PC-9 (cell line): ENCODE results near the gene TTC27. TPM values are rescaled to one million over a fixed set of nuclear protein-coding genes. Genes with fewer than 3 reads are reported as not detected.

Source experiments
- BruUV-seq: library from RNA; stranded (reverse); fragments of 400-500 nt; replicated peaks from 2 replicates; lab custom pipeline; 2021; lab: Mats Ljungman, UMichigan
- CTCF ChIA-PET: fragments of 300-600 bp; sonication (Branson Sonifier 250); formaldehyde crosslinking; loops from one replicate; lab custom pipeline; 2022; ENCODE audit warnings: antibody characterized with exemption; lab: Charles Lee
- POLR2A ChIA-PET: fragments of 300-600 bp; sonication (Branson Sonifier 250); formaldehyde crosslinking; loops from one replicate; lab custom pipeline; 2022; ENCODE audit warnings: antibody characterized with exemption; ENCODE audit not compliant: unreplicated experiment; lab: Charles Lee
- DNase-seq, 2 experiments: peaks; one replicate each; pipeline versions ENCODE4 v3.0.0 to v3.0.0-alpha.2; 2015 to 2022; ENCODE audit warnings: mixed read lengths in 1 of 2
- H2AFZ ChIP-seq: fragments of 200-600 bp; sonication (generic); 2 replicates; pipeline ENCODE4 v1.8.1; 2017; ENCODE audit warnings: antibody characterized with exemption
- H3F3A ChIP-seq: fragments of 200-600 bp; sonication (generic); 2 replicates; pipeline ENCODE4 v1.8.1; 2017; ENCODE audit warnings: antibody characterized with exemption, mild to moderate bottlenecking, low read depth; ENCODE audit not compliant: insufficient read depth
- H3K27ac ChIP-seq: fragments of 200-600 bp; sonication (generic); 2 replicates; pipeline ENCODE4 v1.6.1; 2016; ENCODE audit warnings: mixed run types
- H3K27me3 ChIP-seq: fragments of 200-600 bp; sonication (generic); 2 replicates; pipeline ENCODE4 v1.6.1; 2016; ENCODE audit warnings: low read depth, mixed run types; ENCODE audit not compliant: insufficient read depth
- H3K36me3 ChIP-seq: fragments of 200-600 bp; sonication (generic); 2 replicates; pipeline ENCODE4 v1.6.1; 2016; ENCODE audit warnings: low read depth, mixed run types
- H3K4me1 ChIP-seq: fragments of 200-600 bp; sonication (generic); replicated peaks from 2 replicates; pipeline ENCODE4 v1.6.1; 2016; ENCODE audit warnings: mixed run types; ENCODE audit not compliant: insufficient read depth
- H3K4me2 ChIP-seq: fragments of 200-600 bp; sonication (generic); 2 replicates; pipeline ENCODE4 v1.6.1; 2017; ENCODE audit warnings: mixed run types
- H3K4me3 ChIP-seq: fragments of 200-600 bp; sonication (generic); 2 replicates; pipeline ENCODE4 v1.6.1; 2016; ENCODE audit warnings: mixed run types
- H3K79me2 ChIP-seq: fragments of 200-600 bp; sonication (generic); 2 replicates; pipeline ENCODE4 v1.6.1; 2017; ENCODE audit warnings: low read depth, mixed run types
- H3K9me2 ChIP-seq: fragments of 200-600 bp; sonication (generic); 2 replicates; pipeline ENCODE4 v1.8.1; 2017; ENCODE audit warnings: mild to moderate bottlenecking; ENCODE audit not compliant: insufficient read depth
- H3K9me3 ChIP-seq: fragments of 200-600 bp; sonication (generic); 2 replicates; pipeline ENCODE4 v1.8.1; 2016; ENCODE audit warnings: low read depth; ENCODE audit not compliant: insufficient read depth
- H4K20me1 ChIP-seq: fragments of 200-600 bp; sonication (generic); 2 replicates; pipeline ENCODE4 v1.8.1; 2017; ENCODE audit not compliant: insufficient read depth
- CTCF ChIP-seq: fragments of 200-600 bp; sonication (generic); conservative IDR thresholded peaks from 2 replicates; pipeline ENCODE4 v1.6.1; 2017; ENCODE audit warnings: mixed run types, antibody characterized with exemption, mild to moderate bottlenecking, moderate library complexity
- EZH2 ChIP-seq: fragments of 200-600 bp; sonication (generic); IDR thresholded peaks from 2 replicates; pipeline ENCODE4 v1.8.0; 2017; ENCODE audit warnings: antibody characterized with exemption, low read depth
- intact Hi-C: fragments of 100-400 bp; cut with micrococcal nuclease; formaldehyde crosslinking; loops from one replicate; pipeline ENCODE4 v1.10.0; 2022; ENCODE audit not compliant: unreplicated experiment
- total RNA-seq: library from RNA; stranded (reverse); gene quantifications from 2 replicates; pipeline ENCODE4 v1.2.3, GENCODE V29; 2021

The TTC27 gene
- total RNA-seq, 1 experiment from 2014 or later, result 12.8 TPM

- no TSS peak for BruUV-seq
- no peaks in the 10 kb centered on the region for H3K4me1 ChIP-seq
- H3K79me2 ChIP-seq, result no peaks in the 10 kb centered on the region
- peak; percentile 94 for TF ChIP-seq CTCF
- TF ChIP-seq EZH2, result no peak
- H4K20me1 ChIP-seq, result no peaks in the 10 kb centered on the region
- no peaks in the 10 kb centered on the region for H3K27me3 ChIP-seq
- no peaks in the 10 kb centered on the region for H3K9me3 ChIP-seq
- H3K4me2 ChIP-seq, result no peak overlapping the region
- no peak overlapping the region for H3K4me3 ChIP-seq
- no peaks in the 10 kb centered on the region for H3F3A ChIP-seq
- no peaks in the 10 kb centered on the region for H3K9me2 ChIP-seq
- intact Hi-C loops, result loop anchor here (1.0 to 10.0 kb wide), 9 partner anchors 173 to 810 kb away; partner anchors contain the start of gene LTBP1
- H3K27ac ChIP-seq, result no peak overlapping the region
- H3K36me3 ChIP-seq, result no peaks in the 10 kb centered on the region
- POLR2A ChIA-PET, result interaction anchor here (0.5 kb wide), 1 partner anchor 260 kb away, joined by 3 read pairs; no protein-coding TSS in a partner anchor
- DNase-seq, result peak; percentile 5 to 49
- H2AFZ ChIP-seq, result no peak overlapping the region
- CTCF ChIA-PET, result interaction anchor here (0.6 kb wide), 1 partner anchor 245 kb away, joined by 10 read pairs; no protein-coding TSS in a partner anchor
These were observed 145.0 kb downstream of the TTC27 start for GRCh38 chr2:32772638-32773447.

- Histone ChIP-seq H3K79me2 (no peaks in the 10 kb centered on the region), H3K9me3 (no peaks in the 10 kb centered on the region), H4K20me1 (no peaks in the 10 kb centered on the region), H3F3A (no peaks in the 10 kb centered on the region), H3K4me2 (no peak overlapping the region), H3K36me3 (0 out of 2 replicates have a peak, but pooled peaks cover under 1% of the 10 kb centered on the region), H3K4me3 (no peak overlapping the region), H3K27ac (no peak overlapping the region), H2AFZ (no peak overlapping the region), H3K27me3 (no peaks in the 10 kb centered on the region), H3K4me1 (no peaks in the 10 kb centered on the region), H3K9me2 (no peaks in the 10 kb centered on the region)
- POLR2A ChIA-PET, result interaction anchor here (0.5 to 0.7 kb wide), 3 partner anchors 250 to 936 kb away, joined by 3 to 5 read pairs (median 3); no protein-coding TSS in a partner anchor
- CTCF ChIA-PET, result interaction anchor here (0.6 to 0.7 kb wide), 2 partner anchors 245 to 358 kb away, joined by 4 to 10 read pairs; no protein-coding TSS in a partner anchor
- TF ChIP-seq CTCF (no peak), EZH2 (no peak)
- BruUV-seq, result no TSS peak
- intact Hi-C loops, result loop anchor here (2.0 to 10.0 kb wide), 4 partner anchors 219 to 599 kb away; no protein-coding TSS in a partner anchor
- no peak for DNase-seq
These were observed 145.6 kb downstream of the TTC27 start for GRCh38 chr2:32773448-32773808.

DNA sequence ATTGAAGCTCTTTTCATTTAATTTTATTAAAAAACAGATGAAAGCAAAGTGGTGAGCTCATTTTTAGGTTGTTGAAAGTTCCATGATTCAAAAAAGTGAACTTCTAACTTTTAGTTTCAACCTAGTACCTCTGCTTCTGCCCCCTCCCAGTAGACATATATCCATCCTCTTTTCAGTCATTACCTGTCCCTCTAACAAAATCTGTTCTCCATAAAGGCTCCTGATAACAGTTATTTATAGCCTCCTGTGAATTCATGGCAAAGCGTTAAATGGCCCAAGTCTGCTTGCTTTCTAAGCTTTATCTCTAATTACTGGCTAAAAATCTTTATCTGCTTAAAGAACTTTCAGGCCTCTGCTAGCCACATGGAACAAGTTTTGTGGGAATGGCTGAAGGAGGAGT, 148.1 kb downstream of the TTC27 start:
- TF ChIP-seq EZH2 (no peak), CTCF (no peak)

More for the DNA sequence above, 148.1 kb downstream of the TTC27 start:
- Histone ChIP-seq H3K36me3 (peaks cover 6% of the 10 kb centered on the region; the same call in 1 of the 2 replicates), H3K27me3 (no peaks in the 10 kb centered on the region), H3K9me2 (no peaks in the 10 kb centered on the region), H3K4me3 (no peak overlapping the region), H3F3A (no peaks in the 10 kb centered on the region), H3K4me1 (no peaks in the 10 kb centered on the region), H3K4me2 (no peak overlapping the region), H2AFZ (no peak overlapping the region), H3K79me2 (no peaks in the 10 kb centered on the region), H4K20me1 (no peaks in the 10 kb centered on the region), H3K27ac (no peak overlapping the region), H3K9me3 (peaks cover 3% of the 10 kb centered on the region)
- no peak for DNase-seq
- no TSS peak for BruUV-seq
- ChIA-PET POLR2A (no interaction called here), CTCF (no interaction called here)
- intact Hi-C loops, result loop anchor here (10.0 kb wide), 2 partner anchors 221 to 499 kb away; no protein-coding TSS in a partner anchor
